OCI-LY3 (cell line): ENCODE data around the gene PAX5.

Source experiments
- H2AFZ ChIP-seq: fragments of 200-600, 300-600 bp; shearing (Covaris generic); 2 replicates; pipeline ENCODE4 v1.6.0; 2014; ENCODE audit warnings: antibody characterized with exemption, low read depth, low read length
- H3K27ac ChIP-seq: fragments of 200-600, 300-600 bp; sonication (generic); 2 replicates; pipeline ENCODE4 v1.5.1; 2014; ENCODE audit warnings: mild to moderate bottlenecking, low read length, moderate library complexity, mixed read lengths
- H3K27me3 ChIP-seq: fragments of 200-600, 300-600 bp; sonication (generic); 2 replicates; pipeline ENCODE4 v1.6.1; 2014; ENCODE audit warnings: low read depth, low read length, mixed read lengths
- H3K36me3 ChIP-seq: fragments of 200-600, 300-600 bp; sonication (generic); replicated peaks from 2 replicates; pipeline ENCODE3; 2014; ENCODE audit warnings: low read depth, low read length, mixed read lengths
- H3K4me1 ChIP-seq: fragments of 300-600, 200-600 bp; sonication (generic); 2 replicates; pipeline ENCODE4 v1.6.1; 2014; ENCODE audit warnings: low read length, mixed read lengths
- H3K4me2 ChIP-seq: fragments of 200-600, 300-600 bp; sonication (generic); 2 replicates; pipeline ENCODE4 v1.6.1; 2014; ENCODE audit warnings: low read length, mixed read lengths
- H3K4me3 ChIP-seq: fragments of 300-600, 200-600 bp; sonication (generic); 2 replicates; pipeline ENCODE4 v1.5.1; 2014; ENCODE audit warnings: antibody characterized with exemption, mild to moderate bottlenecking, low read length, moderate library complexity
- H3K79me2 ChIP-seq: fragments of 300-600, 200-600 bp; shearing (Covaris generic); 2 replicates; pipeline ENCODE4 v1.6.1; 2014; ENCODE audit warnings: mild to moderate bottlenecking, low read length, mixed read lengths
- H3K9ac ChIP-seq: fragments of 300-600, 200-600 bp; shearing (Covaris generic); 2 replicates; pipeline ENCODE4 v1.6.0; 2014; ENCODE audit warnings: mild to moderate bottlenecking, low read length, moderate library complexity
- H3K9me3 ChIP-seq: fragments of 200-600, 300-600 bp; shearing (Covaris generic); 2 replicates; pipeline ENCODE4 v1.6.1; 2014; ENCODE audit warnings: low read length, mixed read lengths; ENCODE audit not compliant: insufficient read depth
- H4K20me1 ChIP-seq: fragments of 200-600, 300-600 bp; sonication (generic); 2 replicates; pipeline ENCODE4 v1.6.1; 2016; ENCODE audit warnings: low read length, mixed read lengths; ENCODE audit not compliant: insufficient read depth
- CTCF ChIP-seq: fragments of 200-600, 300-600 bp; sonication (generic); IDR thresholded peaks from 2 replicates; pipeline ENCODE4 v1.5.1; 2014; ENCODE audit warnings: antibody characterized with exemption, low read length, low read depth
- EZH2phosphoT487 ChIP-seq: fragments of 200-600 bp; shearing (Covaris generic); IDR thresholded peaks from 2 replicates; pipeline ENCODE4 v1.6.1; 2018; ENCODE audit warnings: antibody characterized with exemption, mixed run types, low read depth

The PAX5 gene

GRCh38 chr9:36962691-36963090, 71.4 kb downstream of the PAX5 start:
- Histone ChIP-seq H4K20me1 (peaks cover 85% of the 10 kb centered on the region), H3K36me3 (peaks cover 88% of the 10 kb centered on the region), H3K79me2 (peaks cover 92% of the 10 kb centered on the region), H3K4me2 (no peak overlapping the region), H3K4me1 (no peaks in the 10 kb centered on the region), H3K27me3 (no peaks in the 10 kb centered on the region), H3K27ac (no peak overlapping the region), H2AFZ (no peak overlapping the region), H3K9me3 (no peaks in the 10 kb centered on the region), H3K9ac (no peak overlapping the region), H3K4me3 (no peak overlapping the region)
- TF ChIP-seq CTCF (no peak), EZH2phosphoT487 (no peak)

- Histone ChIP-seq H3K27me3 (no peaks in the 10 kb centered on the region), H3K36me3 (peaks cover 88% of the 10 kb centered on the region), H4K20me1 (peaks cover 85% of the 10 kb centered on the region), H3K4me3 (no peak overlapping the region), H3K27ac (no peak overlapping the region), H3K4me1 (no peaks in the 10 kb centered on the region), H3K79me2 (peaks cover 92% of the 10 kb centered on the region), H2AFZ (no peak overlapping the region), H3K9ac (no peak overlapping the region), H3K4me2 (no peak overlapping the region), H3K9me3 (no peaks in the 10 kb centered on the region)
- no peak for TF ChIP-seq CTCF
- no peak for TF ChIP-seq EZH2phosphoT487
Measured at GRCh38 chr9:36961561-36962325, 72.3 kb downstream of the PAX5 start.

DNA sequence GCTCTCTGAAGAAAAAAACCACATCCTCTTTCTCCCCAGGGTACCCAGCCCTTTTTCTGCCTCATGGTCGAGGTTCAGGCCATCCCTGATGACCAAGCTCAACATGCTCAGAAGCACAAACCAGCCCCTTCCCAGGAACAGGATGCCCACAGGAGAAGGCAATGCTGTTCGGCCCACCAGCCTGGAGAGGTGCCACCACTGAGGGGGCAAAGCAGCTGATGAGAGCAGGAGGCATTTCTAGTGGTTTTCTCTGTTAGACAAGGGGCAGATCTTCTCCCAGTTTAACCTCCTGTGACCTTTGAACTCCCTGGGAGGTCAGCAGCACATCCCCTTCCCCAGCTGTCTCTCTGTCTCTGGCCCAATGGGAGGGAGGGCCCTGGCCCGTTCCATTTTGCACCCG, 73.0 kb downstream of the PAX5 start:
- H3K4me2 ChIP-seq, result no peak overlapping the region
- no peak overlapping the region for H2AFZ ChIP-seq
- no peak overlapping the region for H3K27ac ChIP-seq
- H4K20me1 ChIP-seq, result peaks cover 85% of the 10 kb centered on the region
- no peaks in the 10 kb centered on the region for H3K4me1 ChIP-seq
- TF ChIP-seq CTCF (no peak), EZH2phosphoT487 (no peak)
- H3K9me3 ChIP-seq, result no peaks in the 10 kb centered on the region
- no peaks in the 10 kb centered on the region for H3K27me3 ChIP-seq
- H3K4me3 ChIP-seq, result no peak overlapping the region
- H3K9ac ChIP-seq, result no peak overlapping the region
- H3K79me2 ChIP-seq, result peaks cover 92% of the 10 kb centered on the region
- peaks cover 88% of the 10 kb centered on the region for H3K36me3 ChIP-seq

GRCh38 chr9:36960575-36960955, 73.5 kb downstream of the PAX5 start:
- no peak overlapping the region for H2AFZ ChIP-seq
- H3K4me3 ChIP-seq, result no peak overlapping the region
- H3K27me3 ChIP-seq, result no peaks in the 10 kb centered on the region
- no peak for TF ChIP-seq EZH2phosphoT487
- TF ChIP-seq CTCF, result no peak
- H3K36me3 ChIP-seq, result peaks cover 85% of the 10 kb centered on the region
- no peak overlapping the region for H3K4me2 ChIP-seq
- no peak overlapping the region for H3K27ac ChIP-seq
- no peaks in the 10 kb centered on the region for H3K4me1 ChIP-seq
- no peak overlapping the region for H3K9ac ChIP-seq
- peaks cover 82% of the 10 kb centered on the region for H4K20me1 ChIP-seq
- H3K79me2 ChIP-seq, result peaks cover 90% of the 10 kb centered on the region
- no peaks in the 10 kb centered on the region for H3K9me3 ChIP-seq
